SK-N-SH treated with all-trans-retinoic acid at 6 μM for 48 hours (cell line): ENCODE results near the gene SHOX.

ENCODE experiments used
- ATAC-seq: fragments of 200-7000 bp; cut with Tn5 transposase; 3 replicates; pipeline ENCODE4 v1.9.1; 2020; ENCODE audit warnings: mild to moderate bottlenecking, moderate library complexity
- ARNTL ChIP-seq: fragments of 450-650 bp; formaldehyde crosslinking; IDR thresholded peaks from 2 replicates; pipeline ENCODE4 v1.5.0; 2020; ENCODE audit warnings: low read depth, mild to moderate bottlenecking, moderate library complexity, borderline replicate concordance
- CREB5 ChIP-seq: fragments of 250-450 bp; sonication (Bioruptor Pico); IDR thresholded peaks from 2 replicates; pipeline ENCODE4 v1.5.1; 2020; ENCODE audit warnings: low read depth, mild to moderate bottlenecking, moderate library complexity
- CSDC2 ChIP-seq: fragments of 250-450 bp; sonication (Bioruptor Pico); IDR thresholded peaks from 2 replicates; pipeline ENCODE4 v1.5.0; 2020; ENCODE audit warnings: mild to moderate bottlenecking, moderate library complexity
- ESRRG ChIP-seq: fragments of 250-450 bp; sonication (Bioruptor Pico); IDR thresholded peaks from 2 replicates; pipeline ENCODE4 v1.6.1; 2021; ENCODE audit warnings: mild to moderate bottlenecking
- ISL1 ChIP-seq: fragments of 250-450 bp; sonication (Bioruptor Pico); IDR thresholded peaks from 2 replicates; pipeline ENCODE4 v2.1.2; 2022; ENCODE audit warnings: mild to moderate bottlenecking, moderate library complexity
- OSR1 ChIP-seq: fragments of 250-450 bp; sonication (Bioruptor Pico); IDR thresholded peaks from 2 replicates; pipeline ENCODE4 v1.8.0; 2022; ENCODE audit warnings: moderate library complexity, mild to moderate bottlenecking, inconsistent platforms
- POU6F1 ChIP-seq: fragments of 250-450 bp; sonication (Bioruptor Pico); IDR thresholded peaks from 2 replicates; pipeline ENCODE4 v1.8.0; 2021; ENCODE audit warnings: low read depth, mild to moderate bottlenecking, moderate library complexity, borderline replicate concordance
- PPARA ChIP-seq: fragments of 250-450 bp; sonication (Bioruptor Pico); IDR thresholded peaks from 2 replicates; pipeline ENCODE4 v1.5.0; 2020; ENCODE audit warnings: mild to moderate bottlenecking, borderline replicate concordance
- RARB ChIP-seq: fragments of 250-450 bp; sonication (Bioruptor Pico); IDR thresholded peaks from 2 replicates; pipeline ENCODE4 v1.8.0; 2021; ENCODE audit warnings: mild to moderate bottlenecking, moderate library complexity
- TCF4 ChIP-seq: fragments of 250-450 bp; sonication (Bioruptor Pico); IDR thresholded peaks from 2 replicates; pipeline ENCODE4 v1.8.0; 2021; ENCODE audit warnings: mild to moderate bottlenecking, moderate library complexity, borderline replicate concordance
- TSHZ2 ChIP-seq: fragments of 250-450 bp; sonication (Bioruptor Pico); IDR thresholded peaks from 2 replicates; pipeline ENCODE4 v1.5.0; 2020; ENCODE audit warnings: mild to moderate bottlenecking, moderate library complexity
- ZC3H10 ChIP-seq: fragments of 250-450 bp; sonication (Bioruptor Pico); IDR thresholded peaks from 2 replicates; pipeline ENCODE4 v1.5.1; 2021; ENCODE audit warnings: mild to moderate bottlenecking, moderate library complexity
- ZNF565 ChIP-seq: fragments of 450-650 bp; formaldehyde crosslinking; conservative IDR thresholded peaks from 2 replicates; pipeline ENCODE4 v1.5.0; 2020; ENCODE audit warnings: low read depth, mild to moderate bottlenecking, moderate library complexity

The SHOX gene

GRCh38 chrX:703866-704265, 73.3 kb downstream of the SHOX start:
- no peak for ATAC-seq
- no peak for TF ChIP-seq TSHZ2 (CRISPR knock-in tag)
- TF ChIP-seq ISL1 (CRISPR knock-in tag) = no peak
- no peak for TF ChIP-seq ZNF565
- TF ChIP-seq CREB5 = no peak
- no peak for TF ChIP-seq ZC3H10
- no peak for TF ChIP-seq POU6F1
- no peak for TF ChIP-seq TCF4 (CRISPR knock-in tag)
- TF ChIP-seq OSR1 = no peak
- TF ChIP-seq PPARA = no peak
- no peak for TF ChIP-seq ESRRG (CRISPR knock-in tag)
- no peak for TF ChIP-seq RARB (CRISPR knock-in tag)
- TF ChIP-seq ARNTL (CRISPR knock-in tag) = no peak
- TF ChIP-seq CSDC2 (CRISPR knock-in tag) = no peak
